ENCODE data around the gene IL1RAP.
"Not testable (repeated sequence)": the region's sequence is repeated elsewhere in the genome, so short reads cannot be mapped to it uniquely, and the experiment has no call there.

IL1RAP gene

GRCh38 chr3:190505381-190506003 is 8.4 kb upstream of the IL1RAP start:
- in situ Hi-C loops (cut with MboI; ENCODE audit: low sequenced_read_pairs) = no loop called here

GRCh38 chr3:190506271-190506670 is 7.6 kb upstream of the IL1RAP start:
- in situ Hi-C loops (cut with MboI; ENCODE audit: low sequenced_read_pairs) = no loop called here

DNA sequence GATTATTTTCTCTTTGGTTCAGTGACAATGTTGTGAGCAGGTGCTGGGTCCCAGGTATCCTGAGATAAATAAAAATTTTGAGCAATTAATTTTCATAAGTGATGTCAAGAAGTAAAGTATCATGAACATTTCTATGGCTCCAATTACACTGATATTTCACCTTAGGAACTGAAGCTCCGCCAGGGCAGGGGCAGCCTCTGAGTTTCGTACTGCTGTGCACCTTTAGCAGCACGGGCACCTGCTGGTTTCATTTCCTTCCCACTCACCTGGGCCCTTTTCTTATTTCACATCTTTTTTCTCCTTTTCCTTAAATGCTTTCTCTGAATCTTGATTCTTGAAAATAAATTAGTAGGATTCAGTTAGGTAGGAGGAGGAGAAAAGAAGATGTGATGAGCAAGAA is 1.2 kb upstream of the IL1RAP start:
- in situ Hi-C loops (cut with MboI; ENCODE audit: low sequenced_read_pairs) = no loop called here

GRCh38 chr3:190514413-190515153 is 698 bp downstream of the IL1RAP start:
- in situ Hi-C loops (cut with MboI; ENCODE audit: low sequenced_read_pairs) = no loop called here

- in situ Hi-C loops (cut with MboI; ENCODE audit: low sequenced_read_pairs) = no loop called here
Measured at GRCh38 chr3:190516416-190516815, 2.5 kb downstream of the IL1RAP start.

GRCh38 chr3:190517687-190518086 is 3.8 kb downstream of the IL1RAP start:
- in situ Hi-C loops (cut with MboI; ENCODE audit: low sequenced_read_pairs) = no loop called here

DNA sequence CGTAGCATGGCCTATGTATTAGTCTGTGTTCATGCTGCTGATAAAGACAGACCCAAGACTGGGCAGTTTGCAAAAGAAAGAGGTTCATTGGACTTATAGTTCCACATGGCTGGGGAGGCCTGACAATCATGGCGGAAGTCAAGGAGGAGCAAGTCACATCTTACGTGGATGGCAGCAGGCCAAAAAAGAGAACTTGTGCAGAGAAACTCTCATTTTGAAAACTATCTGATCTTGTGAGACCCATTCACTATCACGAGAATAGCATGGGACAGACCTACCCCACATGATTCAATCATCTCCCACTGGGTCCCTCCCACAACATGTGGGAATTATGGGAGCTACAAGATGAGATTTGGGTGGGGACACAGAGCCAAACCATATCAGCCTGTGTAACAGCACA is 4.6 kb downstream of the IL1RAP start:
- in situ Hi-C loops (cut with MboI; ENCODE audit: low sequenced_read_pairs) = not testable (repeated sequence)

DNA sequence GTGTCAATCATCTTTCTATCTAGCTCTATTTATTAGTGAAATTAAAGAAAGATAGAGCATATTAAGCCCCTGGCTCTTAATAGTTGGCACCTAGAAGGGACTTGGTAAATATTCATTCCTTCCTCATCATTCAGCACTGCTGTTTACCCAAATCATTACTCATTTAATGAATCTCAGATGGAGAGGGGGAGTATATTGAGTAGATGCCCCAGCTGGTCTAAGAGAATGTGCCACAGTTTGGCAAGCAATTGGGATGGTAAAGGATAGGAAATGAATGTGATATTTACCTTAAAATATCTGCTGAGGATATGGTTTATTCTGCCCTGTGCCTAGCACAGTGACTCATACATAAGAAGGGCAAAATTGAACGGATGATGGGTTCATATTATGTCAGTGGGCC is 6.0 kb downstream of the IL1RAP start:
- in situ Hi-C loops (cut with MboI; ENCODE audit: low sequenced_read_pairs) = no loop called here

DNA sequence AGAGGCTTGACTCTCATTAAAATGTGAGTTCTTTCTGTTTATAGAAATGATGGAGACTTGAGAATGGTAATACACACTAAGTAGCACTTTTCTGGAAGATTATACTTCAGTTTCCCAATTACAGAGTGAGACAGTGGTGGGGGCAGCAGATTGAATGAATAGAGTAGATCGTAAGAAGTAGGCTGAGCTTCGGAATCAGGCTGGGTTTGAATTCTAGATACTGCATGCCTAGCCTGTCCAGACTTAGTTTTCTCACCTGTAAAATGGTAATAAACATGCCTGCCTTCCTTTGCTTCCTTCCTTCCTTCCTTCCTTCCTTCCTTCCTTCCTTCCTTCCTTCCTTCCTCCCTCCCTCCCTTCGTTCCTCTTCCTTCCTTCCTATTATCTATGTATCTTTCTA is 8.1 kb downstream of the IL1RAP start:
- in situ Hi-C loops (cut with MboI; ENCODE audit: low sequenced_read_pairs) = no loop called here

GRCh38 chr3:190522621-190523222 is 8.8 kb downstream of the IL1RAP start:
- in situ Hi-C loops (cut with MboI; ENCODE audit: low sequenced_read_pairs) = no loop called here

GRCh38 chr3:190524942-190525341 is 11.1 kb downstream of the IL1RAP start:
- in situ Hi-C loops (cut with MboI; ENCODE audit: low sequenced_read_pairs) = no loop called here

GRCh38 chr3:190525634-190526033 is 11.7 kb downstream of the IL1RAP start:
- in situ Hi-C loops (cut with MboI; ENCODE audit: low sequenced_read_pairs) = no loop called here

- in situ Hi-C loops (cut with MboI; ENCODE audit: low sequenced_read_pairs) = no loop called here
Measured at GRCh38 chr3:190526787-190527762, 13.2 kb downstream of the IL1RAP start.

- in situ Hi-C loops (cut with MboI; ENCODE audit: low sequenced_read_pairs) = no loop called here
Measured at GRCh38 chr3:190528706-190529105, 14.8 kb downstream of the IL1RAP start.

GRCh38 chr3:190531406-190531805 is 17.5 kb downstream of the IL1RAP start:
- in situ Hi-C loops (cut with MboI; ENCODE audit: low sequenced_read_pairs) = no loop called here

DNA sequence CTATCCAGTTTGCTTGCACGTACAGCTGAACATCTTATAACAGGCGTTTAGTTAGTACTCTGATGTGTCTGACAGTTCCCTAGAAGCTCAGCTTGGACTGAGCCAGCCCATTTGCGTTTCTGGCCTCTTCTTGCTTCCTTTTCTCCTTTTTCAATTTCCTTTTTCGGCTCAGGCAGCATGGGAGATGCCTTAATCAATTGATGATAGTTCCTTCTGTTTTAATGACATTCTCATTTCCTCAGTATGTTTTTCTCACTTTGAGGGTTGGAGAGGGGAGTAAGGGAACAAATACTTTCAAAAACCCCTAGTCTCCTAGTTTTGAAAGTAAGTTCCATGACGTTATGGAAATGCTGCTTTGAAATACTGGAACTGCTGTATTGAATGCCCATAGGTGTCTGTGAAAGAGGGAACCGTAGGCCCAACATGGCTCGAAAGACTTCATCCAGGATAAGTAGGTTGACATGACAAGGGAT is 18.9 kb downstream of the IL1RAP start:
- in situ Hi-C loops (cut with MboI; ENCODE audit: low sequenced_read_pairs) = no loop called here

DNA sequence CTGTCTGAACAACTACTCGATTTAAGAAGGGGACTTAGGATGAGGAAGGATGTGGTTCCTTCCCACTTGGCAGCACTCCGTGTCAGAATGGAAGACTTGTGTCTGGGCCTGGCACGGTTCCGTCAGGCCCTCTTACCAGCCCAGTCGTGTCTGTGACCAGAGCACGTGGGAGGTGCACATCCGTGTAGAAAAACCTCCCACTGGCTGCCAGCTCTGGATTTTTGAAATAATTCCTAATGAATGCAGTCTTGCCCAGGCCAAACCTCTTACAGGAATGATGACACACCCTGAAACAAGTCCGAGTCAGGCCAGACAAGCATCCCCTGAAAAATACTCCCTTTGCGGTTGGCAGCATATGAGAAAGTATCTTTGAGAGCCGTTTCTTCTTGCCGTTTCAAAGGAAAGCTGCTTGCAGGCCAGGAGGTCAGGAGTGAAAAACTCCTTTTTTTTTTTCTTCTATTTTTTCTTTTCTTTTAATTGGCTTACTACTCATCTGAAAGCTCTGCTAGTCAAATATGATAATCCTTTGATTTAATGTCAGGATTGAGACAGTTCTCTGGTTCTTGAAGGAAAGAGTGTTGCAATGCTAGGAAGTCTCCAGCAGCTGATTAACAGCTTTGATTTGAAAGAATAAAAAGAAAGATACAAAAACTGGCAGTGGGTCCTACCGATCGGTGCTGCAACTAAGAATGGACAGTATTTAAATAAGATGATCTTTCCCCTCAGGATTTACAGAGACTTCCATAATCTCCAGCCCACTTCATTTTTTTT is 19.8 kb downstream of the IL1RAP start:
- in situ Hi-C loops (cut with MboI; ENCODE audit: low sequenced_read_pairs) = no loop called here

DNA sequence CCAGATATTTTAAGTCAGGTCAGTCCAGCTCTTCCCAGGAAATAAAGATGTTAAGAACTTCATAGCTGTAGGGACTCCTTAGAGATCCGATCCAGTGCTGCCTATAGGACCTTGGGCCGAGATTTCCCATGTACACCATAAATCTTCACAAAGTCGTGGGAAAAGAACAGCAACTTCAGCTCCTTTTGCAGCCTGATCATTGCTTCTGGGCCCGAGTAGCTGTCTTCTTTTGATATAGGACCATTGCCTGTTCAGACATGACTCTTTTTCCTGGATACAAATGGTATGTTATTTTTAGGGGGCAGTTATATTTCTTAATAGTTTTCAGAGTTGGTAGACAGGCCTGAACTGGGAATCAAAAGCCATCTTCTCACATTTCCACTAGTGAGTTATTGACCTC is 20.5 kb downstream of the IL1RAP start:
- in situ Hi-C loops (cut with MboI; ENCODE audit: low sequenced_read_pairs) = no loop called here

DNA sequence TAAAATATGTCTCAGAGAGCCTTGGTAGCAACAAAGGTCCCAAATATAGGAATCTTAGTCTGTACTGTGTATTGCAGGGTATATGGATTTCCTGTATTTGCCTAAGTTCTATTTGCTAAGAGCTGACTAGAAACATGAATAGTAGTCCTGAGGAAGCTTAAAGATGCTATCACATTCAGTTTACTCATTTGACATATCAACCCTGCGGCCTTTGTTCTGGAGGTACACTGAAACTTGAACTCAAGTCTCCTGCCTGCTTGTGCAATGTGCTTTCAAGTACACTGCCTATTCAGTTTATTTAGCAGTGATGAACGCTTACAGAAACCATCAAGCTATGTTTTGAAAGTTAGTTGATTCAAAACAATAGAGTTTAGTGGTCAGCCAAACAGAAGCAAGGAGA is 21.1 kb downstream of the IL1RAP start:
- in situ Hi-C loops (cut with MboI; ENCODE audit: low sequenced_read_pairs) = no loop called here

DNA sequence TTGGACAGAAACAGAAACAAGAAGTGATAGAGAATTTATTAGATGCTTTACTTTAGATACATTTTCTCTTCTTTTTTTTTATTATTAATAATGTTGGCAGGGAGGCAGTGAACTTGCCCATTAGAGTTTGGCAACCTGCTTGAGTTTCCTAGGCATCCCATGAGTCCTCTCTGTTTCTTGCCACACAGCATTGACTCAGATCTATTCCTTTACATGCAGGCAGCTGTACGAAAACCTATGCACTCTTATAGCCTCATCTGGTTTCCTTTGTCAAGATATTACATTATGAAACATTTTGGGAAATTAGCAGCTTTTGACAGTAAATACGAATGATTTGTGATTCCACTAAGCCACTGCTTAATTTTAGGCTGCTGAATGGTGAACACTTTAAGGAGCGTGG is 23.3 kb downstream of the IL1RAP start:
- in situ Hi-C loops (cut with MboI; ENCODE audit: low sequenced_read_pairs) = no loop called here
